ENCODE measurements around the gene ADAMTS8.

- TF ChIP-seq YY1 (IDR thresholded peaks at IDR 0.05; ENCODE audit: insufficient read depth, insufficient read length) (no peak), SUZ12 (IDR thresholded peaks at IDR 0.05; ENCODE audit: extremely low read depth, insufficient read depth, insufficient read length) (no peak), ZNF274 (IDR thresholded peaks at IDR 0.05; ENCODE audit: low read depth, low read length) (no peak)
These were observed 12.5 kb downstream of the ADAMTS8 start for GRCh38 chr11:130415731-130416529.
